ENCODE results near the gene ITGBL1.

ITGBL1 gene

GRCh38 chr13:101612735-101613134 lies 160.3 kb downstream of the ITGBL1 start:
- ATAC-seq (ENCODE audit: low read depth) (no peak), DNase-seq (ENCODE audit: low spot score) (no peak)
- Histone ChIP-seq H3K4me1 (ENCODE audit: insufficient read depth, poor library complexity, severe bottlenecking) (no peaks in the 10 kb centered on the region), H3K4me3 (ENCODE audit: severe bottlenecking) (no peak overlapping the region), H3K27ac (ENCODE audit: poor library complexity, severe bottlenecking) (no peak overlapping the region), H3K36me3 (ENCODE audit: low read depth) (no peaks in the 10 kb centered on the region), H3K27me3 (ENCODE audit: insufficient read depth, poor library complexity, severe bottlenecking) (no peaks in the 10 kb centered on the region), H3K9me3 (ENCODE audit: severe bottlenecking) (no peaks in the 10 kb centered on the region)
- TF ChIP-seq CTCF (IDR thresholded peaks at IDR 0.05; ENCODE audit: poor library complexity, severe bottlenecking), result no peak

GRCh38 chr13:101614491-101614890 lies 162.0 kb downstream of the ITGBL1 start:
- DNase-seq (ENCODE audit: low spot score), result no peak
- no peak for ATAC-seq (ENCODE audit: low read depth)
- H3K36me3 ChIP-seq (ENCODE audit: low read depth), result no peaks in the 10 kb centered on the region

DNA sequence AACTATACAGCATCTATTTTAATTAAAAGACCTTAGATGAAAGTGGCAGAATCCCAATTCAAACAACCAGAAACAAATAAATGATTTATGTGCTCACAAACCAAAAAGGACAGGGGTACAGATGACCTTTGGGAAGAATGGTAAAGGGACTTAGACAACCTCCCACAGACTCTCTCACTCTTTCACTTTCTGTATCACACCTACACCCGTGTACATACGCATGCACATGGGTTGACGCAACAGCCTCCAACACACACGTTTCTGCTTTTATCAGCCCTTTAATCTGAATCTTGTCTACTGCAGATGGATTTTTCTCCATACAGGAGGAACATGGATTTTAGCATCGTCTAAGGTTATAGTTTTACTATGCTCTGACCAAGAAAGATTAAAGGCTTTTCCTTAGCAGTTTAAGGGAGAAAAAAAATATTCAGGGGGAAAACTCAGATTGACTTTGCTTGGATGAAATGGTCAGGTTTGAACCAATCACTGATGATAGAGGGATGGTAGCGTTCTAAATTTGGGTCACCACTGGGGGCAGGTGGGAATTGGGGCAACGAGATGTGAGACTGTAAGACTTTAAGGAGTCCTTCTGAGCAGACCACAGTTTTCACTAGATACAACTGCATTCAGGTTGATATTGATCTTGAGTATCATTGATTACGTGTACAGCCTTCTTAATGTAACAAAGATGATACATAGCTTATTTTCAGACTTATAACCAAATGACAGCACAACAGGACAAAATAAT lies 166.1 kb downstream of the ITGBL1 start:
- no peak for ATAC-seq (ENCODE audit: low read depth)
- Histone ChIP-seq H3K4me3 (ENCODE audit: severe bottlenecking) (no peak overlapping the region), H3K27me3 (ENCODE audit: insufficient read depth, poor library complexity, severe bottlenecking) (no peaks in the 10 kb centered on the region), H3K4me1 (ENCODE audit: insufficient read depth, poor library complexity, severe bottlenecking) (peaks cover 7% of the 10 kb centered on the region), H3K9me3 (ENCODE audit: severe bottlenecking) (no peaks in the 10 kb centered on the region), H3K27ac (ENCODE audit: poor library complexity, severe bottlenecking) (no peak overlapping the region), H3K36me3 (ENCODE audit: low read depth) (no peaks in the 10 kb centered on the region)
- DNase-seq (ENCODE audit: low spot score), result no peak
- no peak for TF ChIP-seq CTCF (IDR thresholded peaks at IDR 0.05; ENCODE audit: poor library complexity, severe bottlenecking)

More at GRCh38 chr13:101614491-101614890, 162.0 kb downstream of the ITGBL1 start:
- H3K9me3 ChIP-seq (ENCODE audit: severe bottlenecking), result no peaks in the 10 kb centered on the region
- no peak for TF ChIP-seq CTCF (IDR thresholded peaks at IDR 0.05; ENCODE audit: poor library complexity, severe bottlenecking)
- H3K27me3 ChIP-seq (ENCODE audit: insufficient read depth, poor library complexity, severe bottlenecking), result no peaks in the 10 kb centered on the region
- no peaks in the 10 kb centered on the region for H3K4me1 ChIP-seq (ENCODE audit: insufficient read depth, poor library complexity, severe bottlenecking)
- H3K4me3 ChIP-seq (ENCODE audit: severe bottlenecking), result no peak overlapping the region
- no peak overlapping the region for H3K27ac ChIP-seq (ENCODE audit: poor library complexity, severe bottlenecking)

- no peaks in the 10 kb centered on the region for H3K27me3 ChIP-seq (ENCODE audit: insufficient read depth, poor library complexity, severe bottlenecking)
- no peak for DNase-seq (ENCODE audit: low spot score)
- ATAC-seq (ENCODE audit: low read depth), result no peak
- peaks cover 14% of the 10 kb centered on the region for H3K4me1 ChIP-seq (ENCODE audit: insufficient read depth, poor library complexity, severe bottlenecking)
- no peaks in the 10 kb centered on the region for H3K9me3 ChIP-seq (ENCODE audit: severe bottlenecking)
- H3K27ac ChIP-seq (ENCODE audit: poor library complexity, severe bottlenecking), result no peak overlapping the region
- H3K4me3 ChIP-seq (ENCODE audit: severe bottlenecking), result no peak overlapping the region
- H3K36me3 ChIP-seq (ENCODE audit: low read depth), result no peaks in the 10 kb centered on the region
- no peak for TF ChIP-seq CTCF (IDR thresholded peaks at IDR 0.05; ENCODE audit: poor library complexity, severe bottlenecking)
These were observed 168.6 kb downstream of the ITGBL1 start for GRCh38 chr13:101621099-101621498.
